B cell (primary cell): Measurements from ENCODE around the gene ERC2. TPM values are rescaled to one million over a fixed set of nuclear protein-coding genes. Genes with fewer than 3 reads are reported as not detected.

Experiments used
- ATAC-seq: fragments of 200-7000 bp; cut with Tn5 transposase; one replicate; pipeline ENCODE4 v1.10.0; 2021; ENCODE audit warnings: low read depth, mild to moderate bottlenecking, moderate number of reproducible peaks, moderate library complexity
- CTCF ChIA-PET: fragments of 350-600 bp; sonication (Branson Sonifier 250); formaldehyde crosslinking; loops from one replicate; lab custom pipeline; 2021; ENCODE audit warnings: antibody characterized with exemption, inconsistent platforms; lab: Charles Lee
- POLR2A ChIA-PET: fragments of 350-600 bp; sonication (Branson Sonifier 250); formaldehyde crosslinking; loops from one replicate; lab custom pipeline; 2021; ENCODE audit warnings: antibody characterized with exemption; lab: Charles Lee
- DNase-seq: peaks from one replicate; pipeline ENCODE4 v3.0.0; 2013
- H2AFZ ChIP-seq: 2 replicates; pipeline ENCODE4 v1.6.1; 2012; ENCODE audit warnings: mild to moderate bottlenecking, low read depth, low read length; ENCODE audit not compliant: insufficient read depth, poor library complexity, severe bottlenecking
- H3K27ac ChIP-seq, 2 donors: 1 replicate in 1 of 2; 2 replicates in 1 of 2; pipeline ENCODE4 v1.5.1; 2012 to 2013; ENCODE audit warnings: low read length in 2 of 2, mild to moderate bottlenecking in 2 of 2, moderate library complexity in 1 of 2
- H3K27me3 ChIP-seq, 4 experiments: fragments of 200-600 bp in 1 of 4; sonication (generic) in 1 of 4; replicated peaks in 1 of 4; 1 replicate in 2 of 4; 2 replicates in 2 of 4; pipeline versions ENCODE4 v1.6.1 to v1.7.0; 2013 to 2016; ENCODE audit warnings: low read length in 3 of 4, mild to moderate bottlenecking in 2 of 4, mixed read lengths in 1 of 4, moderate library complexity in 1 of 4; ENCODE audit not compliant: insufficient read depth in 4 of 4, control insufficient read depth in 3 of 4; ENCODE audit errors: control extremely low read depth in 1 of 4
- H3K36me3 ChIP-seq, 2 experiments: replicated peaks in 1 of 2; 1 replicate in 1 of 2; 2 replicates in 1 of 2; pipeline versions ENCODE4 v1.6.1 to v1.7.1; 2013; ENCODE audit warnings: low read length in 1 of 2; ENCODE audit not compliant: insufficient read depth in 2 of 2, control insufficient read depth in 1 of 2; ENCODE audit errors: control extremely low read depth in 1 of 2, extremely low read depth in 1 of 2
- H3K4me1 ChIP-seq, 2 donors: fragments of 200-600 bp in 1 of 2; sonication (generic) in 1 of 2; 1 replicate in 1 of 2; 2 replicates in 1 of 2; pipeline versions ENCODE4 v1.5.1 to v1.6.1; 2013 to 2017; ENCODE audit warnings: low read length in 2 of 2; ENCODE audit not compliant: control insufficient read depth in 2 of 2, insufficient read depth in 2 of 2
- H3K4me2 ChIP-seq: replicated peaks from 2 replicates; pipeline ENCODE3; 2012; ENCODE audit warnings: mild to moderate bottlenecking, low read depth, low read length; ENCODE audit not compliant: poor library complexity, severe bottlenecking
- H3K4me3 ChIP-seq, 5 experiments: fragments of 200-600 bp in 1 of 5; sonication (generic) in 1 of 5; 1 replicate in 3 of 5; 2 replicates in 2 of 5; pipeline versions ENCODE4 v1.5.1 to v1.7.0; 2011 to 2016; ENCODE audit warnings: low read length in 4 of 5, mild to moderate bottlenecking in 4 of 5, low read depth in 2 of 5, control low read depth in 1 of 5, moderate library complexity in 1 of 5; ENCODE audit not compliant: insufficient read depth in 1 of 5; ENCODE audit errors: control extremely low read depth in 1 of 5, extremely low read depth in 1 of 5
- H3K79me2 ChIP-seq: fragments of 200-600 bp; sonication (generic); one replicate; pipeline ENCODE4 v1.6.0; 2016; ENCODE audit warnings: low read length; ENCODE audit not compliant: control insufficient read depth, insufficient read depth
- H3K9ac ChIP-seq: fragments of 200-600 bp; sonication (generic); 2 replicates; pipeline ENCODE4 v1.6.1; 2017; ENCODE audit warnings: mild to moderate bottlenecking, low read length, moderate library complexity
- H3K9me3 ChIP-seq, 3 donors: one replicate each; pipeline versions ENCODE4 v1.6.1 to v1.7.1; 2013; ENCODE audit warnings: low read length in 2 of 3; ENCODE audit not compliant: control insufficient read depth in 2 of 3, insufficient read depth in 1 of 3; ENCODE audit errors: control extremely low read depth in 1 of 3
- H4K20me1 ChIP-seq: 2 replicates; pipeline ENCODE4 v1.6.0; 2012; ENCODE audit warnings: mild to moderate bottlenecking, low read length; ENCODE audit not compliant: insufficient read depth, control insufficient read depth, poor library complexity, severe bottlenecking
- H3K27ac Mint-ChIP-seq: one replicate; pipeline ENCODE4 v1.8.0; 2021; ENCODE audit warnings: mixed read lengths
- H3K27me3 Mint-ChIP-seq: one replicate; pipeline ENCODE4 v1.8.0; 2021; ENCODE audit warnings: mixed read lengths
- H3K4me1 Mint-ChIP-seq: one replicate; pipeline ENCODE4 v1.8.0; 2021; ENCODE audit warnings: mixed read lengths
- H3K4me3 Mint-ChIP-seq: one replicate; pipeline ENCODE4 v1.8.0; 2021; ENCODE audit warnings: mixed read lengths
- H3K9me3 Mint-ChIP-seq: one replicate; pipeline ENCODE4 v1.8.0; 2022; ENCODE audit warnings: mixed read lengths; ENCODE audit not compliant: insufficient read depth
- EZH2 ChIP-seq: IDR thresholded peaks from 2 replicates; pipeline ENCODE4 v1.6.1; 2012; ENCODE audit warnings: borderline replicate concordance, low read depth, mild to moderate bottlenecking, moderate library complexity, low read length; ENCODE audit not compliant: insufficient read depth, poor library complexity, severe bottlenecking
- WGBS: methylation state at CpG from one replicate; pipeline ENCODE4 v1.1.5; 2013; ENCODE audit warnings: missing lambda C conversion rate; ENCODE audit not compliant: insufficient coverage; 5-methylcytosine and 5-hydroxymethylcytosine counted together
- intact Hi-C: fragments of 100-400 bp; cut with micrococcal nuclease; formaldehyde crosslinking; loops from one replicate; pipeline ENCODE4 v1.10.0; 2022
- polyA plus RNA-seq: library from polyadenylated mRNA; depleted of rRNA; stranded (reverse); fragments of >200 nt; gene quantifications from 2 replicates; pipeline ENCODE4 v1.2.3, GENCODE V29; 2012
- total RNA-seq, 2 donors: library from RNA; stranded (reverse); fragments of 120-200 nt in 1 of 2; gene quantifications; 1 replicate in 1 of 2; 2 replicates in 1 of 2; pipeline versions ENCODE4 v1.2.3 to v1.2.4, GENCODE V29; 2013 to 2022
- TF ChIP-seq, protein P1 (sequence below): fragments of 200-600 bp; IDR thresholded peaks from one replicate; pipeline ENCODE4 v1.8.0; 2022; ENCODE audit warnings: antibody characterized with exemption, mild to moderate bottlenecking

The ERC2 gene
- total and polyA plus RNA-seq, 2 donors (not counting 1 experiment from before 2014, with no cell fraction given), result not detected

DNA sequence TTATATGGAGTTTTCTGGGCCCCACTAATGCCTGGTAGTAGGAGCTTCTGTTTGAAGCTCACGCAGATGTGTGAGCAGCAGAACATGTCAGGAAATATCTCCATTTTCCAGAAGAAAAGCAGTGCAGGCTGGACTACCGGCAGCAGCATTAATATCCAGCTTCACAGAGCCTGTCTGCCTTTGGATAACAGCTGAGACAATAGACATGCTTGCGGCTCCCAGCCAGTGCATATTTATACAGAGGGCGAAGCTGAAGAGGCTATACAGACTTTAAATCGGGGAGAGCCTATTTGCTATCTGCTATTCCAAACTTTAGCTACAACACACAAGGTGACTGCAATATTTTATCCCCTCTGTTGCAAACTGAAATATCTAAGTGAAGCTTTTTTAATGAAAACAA is 731.1 kb downstream of the ERC2 start:
- H3K27me3 ChIP-seq, result no peaks in the 10 kb centered on the region
- H4K20me1 ChIP-seq, result no peaks in the 10 kb centered on the region
- ChIA-PET CTCF (no interaction called here), POLR2A (no interaction called here)
- 100% methylated on average over 4 of the region's 5 CpGs for WGBS
- H3K4me3 ChIP-seq, result no peak overlapping the region
- Mint-ChIP-seq H3K9me3 (no peaks in the 10 kb centered on the region), H3K27ac (no peak overlapping the region), H3K4me3 (no peak overlapping the region), H3K4me1 (no peaks in the 10 kb centered on the region), H3K27me3 (no peaks in the 10 kb centered on the region)
- no peak overlapping the region for H3K4me2 ChIP-seq
- no peak overlapping the region for H3K27ac ChIP-seq
- H3K36me3 ChIP-seq, result no peaks in the 10 kb centered on the region
- H3K9me3 ChIP-seq, result no peaks in the 10 kb centered on the region
- no peaks in the 10 kb centered on the region for H3K79me2 ChIP-seq
- no peak for DNase-seq
- intact Hi-C loops, result no loop called here
- TF ChIP-seq EZH2, result no peak
- TF ChIP-seq, protein P1, sequence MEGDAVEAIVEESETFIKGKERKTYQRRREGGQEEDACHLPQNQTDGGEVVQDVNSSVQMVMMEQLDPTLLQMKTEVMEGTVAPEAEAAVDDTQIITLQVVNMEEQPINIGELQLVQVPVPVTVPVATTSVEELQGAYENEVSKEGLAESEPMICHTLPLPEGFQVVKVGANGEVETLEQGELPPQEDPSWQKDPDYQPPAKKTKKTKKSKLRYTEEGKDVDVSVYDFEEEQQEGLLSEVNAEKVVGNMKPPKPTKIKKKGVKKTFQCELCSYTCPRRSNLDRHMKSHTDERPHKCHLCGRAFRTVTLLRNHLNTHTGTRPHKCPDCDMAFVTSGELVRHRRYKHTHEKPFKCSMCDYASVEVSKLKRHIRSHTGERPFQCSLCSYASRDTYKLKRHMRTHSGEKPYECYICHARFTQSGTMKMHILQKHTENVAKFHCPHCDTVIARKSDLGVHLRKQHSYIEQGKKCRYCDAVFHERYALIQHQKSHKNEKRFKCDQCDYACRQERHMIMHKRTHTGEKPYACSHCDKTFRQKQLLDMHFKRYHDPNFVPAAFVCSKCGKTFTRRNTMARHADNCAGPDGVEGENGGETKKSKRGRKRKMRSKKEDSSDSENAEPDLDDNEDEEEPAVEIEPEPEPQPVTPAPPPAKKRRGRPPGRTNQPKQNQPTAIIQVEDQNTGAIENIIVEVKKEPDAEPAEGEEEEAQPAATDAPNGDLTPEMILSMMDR, result no peak
- no peak overlapping the region for H3K9ac ChIP-seq
- H2AFZ ChIP-seq, result no peak overlapping the region
- no peaks in the 10 kb centered on the region for H3K4me1 ChIP-seq
- no peak for ATAC-seq

DNA sequence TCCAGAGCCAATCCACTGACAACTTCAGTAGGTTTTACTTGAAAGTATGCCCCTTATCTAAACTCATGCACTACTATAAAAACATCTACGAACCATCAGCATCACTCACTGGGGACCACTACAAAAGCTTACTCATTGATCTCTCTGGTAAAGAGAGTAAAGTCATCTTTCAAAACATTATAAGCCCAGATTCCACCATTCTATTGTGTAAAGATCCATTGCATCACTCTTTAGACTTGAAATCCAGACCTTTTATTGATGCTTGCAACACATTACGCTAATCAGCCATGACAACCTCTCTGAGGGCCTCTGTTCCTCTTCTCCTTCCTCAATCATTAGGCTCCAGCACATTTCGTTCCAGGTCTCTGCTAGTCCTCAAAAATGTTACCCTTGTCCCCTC is 732.3 kb downstream of the ERC2 start:
- Histone ChIP-seq H2AFZ (no peak overlapping the region), H3K4me1 (no peaks in the 10 kb centered on the region), H3K79me2 (no peaks in the 10 kb centered on the region), H3K27me3 (no peaks in the 10 kb centered on the region), H4K20me1 (no peaks in the 10 kb centered on the region), H3K4me2 (no peak overlapping the region), H3K36me3 (no peaks in the 10 kb centered on the region), H3K27ac (no peak overlapping the region), H3K4me3 (no peak overlapping the region), H3K9ac (no peak overlapping the region), H3K9me3 (no peaks in the 10 kb centered on the region)
- intact Hi-C loops, result no loop called here
- CTCF ChIA-PET, result no interaction called here
- no peaks in the 10 kb centered on the region for H3K9me3 Mint-ChIP-seq
- POLR2A ChIA-PET, result no interaction called here
- H3K4me3 Mint-ChIP-seq, result no peak overlapping the region
- DNase-seq (no peak), ATAC-seq (no peak)
- H3K4me1 Mint-ChIP-seq, result no peaks in the 10 kb centered on the region
- no peak overlapping the region for H3K27ac Mint-ChIP-seq
- WGBS, result 79% methylated on average over 2 of the region's 3 CpGs
- no peaks in the 10 kb centered on the region for H3K27me3 Mint-ChIP-seq
- TF ChIP-seq EZH2, result no peak
- TF ChIP-seq, protein P1, result no peak
